Measurements from ENCODE around the gene PCDH17.
A peak's percentile ranks its signal among the peaks of the same experiment; 100 is the strongest.

PCDH17 gene, protein sequence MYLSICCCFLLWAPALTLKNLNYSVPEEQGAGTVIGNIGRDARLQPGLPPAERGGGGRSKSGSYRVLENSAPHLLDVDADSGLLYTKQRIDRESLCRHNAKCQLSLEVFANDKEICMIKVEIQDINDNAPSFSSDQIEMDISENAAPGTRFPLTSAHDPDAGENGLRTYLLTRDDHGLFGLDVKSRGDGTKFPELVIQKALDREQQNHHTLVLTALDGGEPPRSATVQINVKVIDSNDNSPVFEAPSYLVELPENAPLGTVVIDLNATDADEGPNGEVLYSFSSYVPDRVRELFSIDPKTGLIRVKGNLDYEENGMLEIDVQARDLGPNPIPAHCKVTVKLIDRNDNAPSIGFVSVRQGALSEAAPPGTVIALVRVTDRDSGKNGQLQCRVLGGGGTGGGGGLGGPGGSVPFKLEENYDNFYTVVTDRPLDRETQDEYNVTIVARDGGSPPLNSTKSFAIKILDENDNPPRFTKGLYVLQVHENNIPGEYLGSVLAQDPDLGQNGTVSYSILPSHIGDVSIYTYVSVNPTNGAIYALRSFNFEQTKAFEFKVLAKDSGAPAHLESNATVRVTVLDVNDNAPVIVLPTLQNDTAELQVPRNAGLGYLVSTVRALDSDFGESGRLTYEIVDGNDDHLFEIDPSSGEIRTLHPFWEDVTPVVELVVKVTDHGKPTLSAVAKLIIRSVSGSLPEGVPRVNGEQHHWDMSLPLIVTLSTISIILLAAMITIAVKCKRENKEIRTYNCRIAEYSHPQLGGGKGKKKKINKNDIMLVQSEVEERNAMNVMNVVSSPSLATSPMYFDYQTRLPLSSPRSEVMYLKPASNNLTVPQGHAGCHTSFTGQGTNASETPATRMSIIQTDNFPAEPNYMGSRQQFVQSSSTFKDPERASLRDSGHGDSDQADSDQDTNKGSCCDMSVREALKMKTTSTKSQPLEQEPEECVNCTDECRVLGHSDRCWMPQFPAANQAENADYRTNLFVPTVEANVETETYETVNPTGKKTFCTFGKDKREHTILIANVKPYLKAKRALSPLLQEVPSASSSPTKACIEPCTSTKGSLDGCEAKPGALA (N-terminal part only)

DNA sequence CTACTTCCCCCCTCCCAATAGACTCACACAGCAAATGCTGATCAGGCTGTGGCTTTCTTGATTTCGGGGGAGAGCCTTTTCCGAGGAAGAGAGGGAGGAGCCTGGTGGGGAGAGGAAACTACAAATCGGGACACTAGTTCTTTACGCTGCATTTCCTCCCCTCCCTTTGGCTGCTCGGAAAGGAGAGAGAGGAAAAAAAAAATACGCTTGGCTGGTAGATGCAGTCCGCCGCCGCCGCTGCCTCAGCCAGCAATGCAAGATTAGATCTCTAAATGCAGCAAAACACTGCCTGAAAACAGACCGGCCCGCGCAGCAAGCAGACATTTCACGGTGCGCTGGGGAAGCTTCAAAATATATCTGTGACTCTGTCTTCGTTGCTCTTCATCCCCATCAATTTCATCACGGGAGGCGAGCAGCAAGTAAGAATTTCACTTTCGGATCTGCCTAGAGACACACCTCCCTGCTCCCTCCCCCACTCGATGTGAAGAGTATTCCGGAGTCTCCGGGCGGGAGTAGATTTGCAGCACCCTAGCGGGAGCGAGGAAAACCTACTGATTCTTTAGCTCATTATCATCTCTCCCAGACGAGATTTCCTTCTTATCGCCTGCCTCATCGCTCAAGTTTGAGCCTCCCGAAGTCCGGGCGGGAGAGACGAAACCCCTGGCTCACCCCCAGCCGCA is at the start of gene PCDH17:
Gene PCDH17, plus strand, starts transcription at position 149 of the 680 bp plus-strand sequence. CDS start 803 bp downstream, outside the sequence.
- H3K27me3 ChIP-seq (ENCODE audit: control insufficient read depth in 2 of 2, insufficient read depth in 2 of 2, low read length in 2 of 2): peaks cover 0 to 19% of the 10 kb centered on the region in 2 donors
- H3K9ac ChIP-seq (ENCODE audit: low read depth in 1 of 2, low read length in 2 of 2): peak within 1 kb of the TSS; percentile 14 to 43
- peaks cover 0 to 3% of the 10 kb centered on the region in 2 donors for H3K4me1 ChIP-seq (ENCODE audit: control insufficient read depth in 2 of 2, insufficient read depth in 2 of 2, low read length in 2 of 2)

DNA sequence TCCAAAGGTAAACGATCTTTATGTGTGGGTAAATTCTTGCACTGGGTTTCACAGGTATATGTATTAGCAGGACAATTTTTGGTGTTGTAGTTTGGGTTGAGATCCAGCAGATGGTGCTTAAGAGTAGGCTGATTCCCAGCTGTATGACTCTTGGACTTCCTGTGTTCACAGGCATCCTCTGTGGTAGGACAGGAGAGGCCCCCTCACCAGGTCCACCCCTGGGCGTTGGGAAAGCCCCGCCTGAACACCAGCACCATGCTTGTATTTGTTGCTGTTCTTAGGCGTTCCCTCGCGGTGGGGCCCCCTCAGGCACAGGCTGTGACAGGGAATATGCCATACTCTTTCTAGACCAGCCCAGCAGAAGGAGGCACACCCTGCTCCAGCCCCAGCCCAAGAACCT is 49.5 kb upstream of the PCDH17 start:
- no peak overlapping the region for H3K4me3 ChIP-seq (ENCODE audit: low read length in 2 of 2)
- no peaks in the 10 kb centered on the region for H3K9me3 ChIP-seq (ENCODE audit: control insufficient read depth in 2 of 2, low read length in 2 of 2)
- H3K9ac ChIP-seq (ENCODE audit: low read depth in 1 of 2, low read length in 2 of 2): no peak overlapping the region
- no peaks in the 10 kb centered on the region for H3K4me1 ChIP-seq (ENCODE audit: control insufficient read depth in 2 of 2, insufficient read depth in 2 of 2, low read length in 2 of 2)
- H3K27ac ChIP-seq (ENCODE audit: low read depth in 2 of 2, low read length in 2 of 2): no peak overlapping the region
- no peaks in the 10 kb centered on the region for H3K27me3 ChIP-seq (ENCODE audit: control insufficient read depth in 2 of 2, insufficient read depth in 2 of 2, low read length in 2 of 2)
- H3K36me3 ChIP-seq (ENCODE audit: control insufficient read depth in 2 of 2, insufficient read depth in 2 of 2, low read length in 2 of 2): no peaks in the 10 kb centered on the region

More for the DNA sequence above, at the start of gene PCDH17:
- peak within 1 kb of the TSS; percentile 16 to 51 for H3K27ac ChIP-seq (ENCODE audit: low read depth in 2 of 2, low read length in 2 of 2)
- peak within 1 kb of the TSS; percentile 44 to 65 for H3K4me3 ChIP-seq (ENCODE audit: low read length in 2 of 2)
- no peaks in the 10 kb centered on the region for H3K36me3 ChIP-seq (ENCODE audit: control insufficient read depth in 2 of 2, insufficient read depth in 2 of 2, low read length in 2 of 2)
- peaks cover 0 to 3% of the 10 kb centered on the region in 2 donors for H3K9me3 ChIP-seq (ENCODE audit: control insufficient read depth in 2 of 2, low read length in 2 of 2)

DNA sequence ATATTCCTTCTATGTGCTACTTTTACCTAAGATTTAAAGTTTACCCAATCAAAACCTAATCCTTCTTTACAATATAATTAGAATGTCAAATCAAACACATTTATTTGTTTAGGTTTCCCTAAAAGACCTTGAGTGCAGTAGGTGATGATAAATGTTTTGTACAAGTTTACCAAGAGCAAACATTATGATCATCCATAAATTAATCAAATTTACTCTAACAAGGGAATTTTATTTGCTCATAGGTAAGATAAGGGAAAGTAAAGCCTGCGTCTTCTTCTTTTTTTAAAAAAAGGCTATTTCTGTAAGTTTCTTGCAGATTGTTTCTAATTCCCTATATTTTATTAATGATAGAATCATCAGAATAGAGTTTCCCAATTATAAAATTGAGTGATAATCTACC is 48.0 kb upstream of the PCDH17 start:
- Histone ChIP-seq H3K4me1 (ENCODE audit: control insufficient read depth in 2 of 2, insufficient read depth in 2 of 2, low read length in 2 of 2) (no peaks in the 10 kb centered on the region), H3K27ac (ENCODE audit: low read depth in 2 of 2, low read length in 2 of 2) (no peak overlapping the region), H3K4me3 (ENCODE audit: low read length in 2 of 2) (no peak overlapping the region), H3K36me3 (ENCODE audit: control insufficient read depth in 2 of 2, insufficient read depth in 2 of 2, low read length in 2 of 2) (no peaks in the 10 kb centered on the region), H3K9me3 (ENCODE audit: control insufficient read depth in 2 of 2, low read length in 2 of 2) (no peaks in the 10 kb centered on the region), H3K27me3 (ENCODE audit: control insufficient read depth in 2 of 2, insufficient read depth in 2 of 2, low read length in 2 of 2) (no peaks in the 10 kb centered on the region), H3K9ac (ENCODE audit: low read depth in 1 of 2, low read length in 2 of 2) (no peak overlapping the region)

DNA sequence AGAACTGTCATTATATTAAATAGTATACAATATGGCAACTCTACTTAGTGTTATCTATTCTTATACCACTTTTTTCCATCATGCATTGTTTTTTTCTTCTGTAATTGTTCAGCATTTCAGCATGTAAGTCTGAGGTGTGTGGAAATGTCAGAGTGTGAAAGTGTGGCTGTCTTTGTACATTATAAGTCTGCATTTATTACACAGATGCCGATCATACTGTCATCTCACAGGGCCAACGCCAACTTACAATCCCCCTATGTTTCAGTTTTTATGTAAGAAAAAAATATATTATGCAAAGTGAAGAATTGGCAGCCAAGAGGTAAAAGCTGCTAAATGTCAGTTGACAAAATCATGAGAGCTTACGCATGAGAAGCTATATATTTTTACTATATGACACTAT is 42.9 kb upstream of the PCDH17 start:
- no peak overlapping the region for H3K9ac ChIP-seq (ENCODE audit: low read depth in 1 of 2, low read length in 2 of 2)
- H3K27ac ChIP-seq (ENCODE audit: low read depth in 2 of 2, low read length in 2 of 2): no peak overlapping the region
- H3K4me3 ChIP-seq (ENCODE audit: low read length in 2 of 2): no peak overlapping the region
- no peaks in the 10 kb centered on the region for H3K4me1 ChIP-seq (ENCODE audit: control insufficient read depth in 2 of 2, insufficient read depth in 2 of 2, low read length in 2 of 2)
- H3K27me3 ChIP-seq (ENCODE audit: control insufficient read depth in 2 of 2, insufficient read depth in 2 of 2, low read length in 2 of 2): no peaks in the 10 kb centered on the region
- no peaks in the 10 kb centered on the region for H3K9me3 ChIP-seq (ENCODE audit: control insufficient read depth in 2 of 2, low read length in 2 of 2)
- no peaks in the 10 kb centered on the region for H3K36me3 ChIP-seq (ENCODE audit: control insufficient read depth in 2 of 2, insufficient read depth in 2 of 2, low read length in 2 of 2)

DNA sequence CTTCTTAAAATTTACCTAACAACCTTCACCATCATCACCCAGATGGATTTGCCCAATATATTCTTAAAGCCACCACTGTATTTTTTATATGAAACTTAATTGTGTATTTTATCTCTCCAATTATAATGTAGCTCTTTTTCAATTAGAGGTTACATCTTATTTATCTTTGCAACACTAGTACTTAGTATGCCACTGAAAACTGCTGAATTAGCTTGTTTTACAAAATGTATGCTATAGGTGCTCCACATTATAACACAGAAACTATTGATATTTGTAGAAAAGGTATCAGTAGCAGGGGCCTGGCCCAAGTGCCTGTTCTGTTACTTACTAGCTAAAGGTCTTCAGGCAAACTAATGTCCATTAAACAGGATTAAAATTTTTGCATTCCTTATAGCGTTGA is 35.8 kb upstream of the PCDH17 start:
- H3K9ac ChIP-seq (ENCODE audit: low read depth in 1 of 2, low read length in 2 of 2): no peak overlapping the region
- no peak overlapping the region for H3K27ac ChIP-seq (ENCODE audit: low read depth in 2 of 2, low read length in 2 of 2)
- H3K4me1 ChIP-seq (ENCODE audit: control insufficient read depth in 2 of 2, insufficient read depth in 2 of 2, low read length in 2 of 2): no peaks in the 10 kb centered on the region
- no peak overlapping the region for H3K4me3 ChIP-seq (ENCODE audit: low read length in 2 of 2)
- H3K36me3 ChIP-seq (ENCODE audit: control insufficient read depth in 2 of 2, insufficient read depth in 2 of 2, low read length in 2 of 2): no peaks in the 10 kb centered on the region
- no peaks in the 10 kb centered on the region for H3K9me3 ChIP-seq (ENCODE audit: control insufficient read depth in 2 of 2, low read length in 2 of 2)
- no peaks in the 10 kb centered on the region for H3K27me3 ChIP-seq (ENCODE audit: control insufficient read depth in 2 of 2, insufficient read depth in 2 of 2, low read length in 2 of 2)

DNA sequence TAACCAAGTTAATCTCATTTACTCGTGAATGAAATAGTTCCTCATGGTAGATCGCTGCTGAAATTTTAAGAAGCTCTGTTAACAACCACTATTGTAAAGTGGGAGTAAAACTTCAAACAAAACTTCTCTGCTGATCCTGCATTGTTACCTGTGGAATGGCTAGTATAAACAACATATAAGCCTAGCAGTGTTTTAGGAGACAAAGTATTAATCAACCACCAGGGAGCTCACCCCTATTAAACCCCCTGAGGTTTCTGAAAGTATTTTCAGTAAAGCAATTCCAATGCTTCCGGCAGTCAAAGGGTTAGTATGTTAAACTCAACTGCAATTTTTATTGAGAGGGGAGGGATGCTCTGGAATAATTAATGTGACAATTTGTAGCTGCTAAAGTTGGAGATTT is 30.0 kb upstream of the PCDH17 start:
- Histone ChIP-seq H3K9ac (ENCODE audit: low read depth in 1 of 2, low read length in 2 of 2) (no peak overlapping the region), H3K27me3 (ENCODE audit: control insufficient read depth in 2 of 2, insufficient read depth in 2 of 2, low read length in 2 of 2) (no peaks in the 10 kb centered on the region), H3K27ac (ENCODE audit: low read depth in 2 of 2, low read length in 2 of 2) (no peak overlapping the region), H3K9me3 (ENCODE audit: control insufficient read depth in 2 of 2, low read length in 2 of 2) (no peaks in the 10 kb centered on the region), H3K4me3 (ENCODE audit: low read length in 2 of 2) (no peak overlapping the region), H3K4me1 (ENCODE audit: control insufficient read depth in 2 of 2, insufficient read depth in 2 of 2, low read length in 2 of 2) (no peaks in the 10 kb centered on the region), H3K36me3 (ENCODE audit: control insufficient read depth in 2 of 2, insufficient read depth in 2 of 2, low read length in 2 of 2) (no peaks in the 10 kb centered on the region)

DNA sequence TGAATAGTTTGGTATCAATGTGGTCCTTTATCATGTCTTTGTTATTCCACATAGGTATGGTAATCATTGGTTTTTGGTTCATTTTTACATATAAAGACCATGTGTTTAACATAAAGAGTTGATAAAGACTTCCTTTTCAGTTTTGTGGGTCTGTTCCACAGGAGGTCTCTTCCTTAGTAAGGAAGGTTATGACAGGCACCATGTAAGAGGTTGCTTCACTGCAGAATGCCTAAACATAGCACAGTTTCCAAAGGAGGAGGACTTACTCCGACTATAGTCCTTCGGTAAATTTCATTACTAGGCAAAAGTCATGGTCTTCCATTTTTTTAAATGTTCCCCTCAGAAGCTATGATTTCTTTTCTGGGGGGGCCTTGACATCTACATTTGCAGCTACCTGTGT is 27.1 kb upstream of the PCDH17 start:
- H3K27me3 ChIP-seq (ENCODE audit: control insufficient read depth in 2 of 2, insufficient read depth in 2 of 2, low read length in 2 of 2): no peaks in the 10 kb centered on the region
- H3K27ac ChIP-seq (ENCODE audit: low read depth in 2 of 2, low read length in 2 of 2): no peak overlapping the region
- no peaks in the 10 kb centered on the region for H3K4me1 ChIP-seq (ENCODE audit: control insufficient read depth in 2 of 2, insufficient read depth in 2 of 2, low read length in 2 of 2)
- H3K9me3 ChIP-seq (ENCODE audit: control insufficient read depth in 2 of 2, low read length in 2 of 2): peaks cover 0 to 3% of the 10 kb centered on the region in 2 donors
- H3K4me3 ChIP-seq (ENCODE audit: low read length in 2 of 2): no peak overlapping the region
- no peaks in the 10 kb centered on the region for H3K36me3 ChIP-seq (ENCODE audit: control insufficient read depth in 2 of 2, insufficient read depth in 2 of 2, low read length in 2 of 2)
- no peak overlapping the region for H3K9ac ChIP-seq (ENCODE audit: low read depth in 1 of 2, low read length in 2 of 2)

DNA sequence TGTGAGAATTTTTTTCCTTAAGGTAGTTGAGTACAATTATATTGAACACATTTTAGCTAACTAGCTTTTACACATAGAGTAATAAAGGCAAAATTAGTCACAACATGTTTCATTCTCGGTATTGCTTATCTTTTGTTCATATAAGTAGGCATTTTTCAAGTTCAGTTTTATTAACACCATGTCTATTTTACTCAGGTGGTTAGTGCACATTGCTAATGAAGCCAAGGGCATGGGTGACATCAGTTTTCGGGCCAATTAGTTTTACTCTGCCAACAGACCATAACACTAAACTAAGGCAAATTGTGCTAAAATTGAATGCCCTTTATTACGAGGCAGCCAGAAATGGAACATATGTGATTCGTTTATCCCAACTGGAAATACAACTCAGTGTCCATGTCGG is 19.6 kb upstream of the PCDH17 start:
- Histone ChIP-seq H3K36me3 (ENCODE audit: control insufficient read depth in 2 of 2, insufficient read depth in 2 of 2, low read length in 2 of 2) (no peaks in the 10 kb centered on the region), H3K9ac (ENCODE audit: low read depth in 1 of 2, low read length in 2 of 2) (no peak overlapping the region), H3K27ac (ENCODE audit: low read depth in 2 of 2, low read length in 2 of 2) (no peak overlapping the region), H3K9me3 (ENCODE audit: control insufficient read depth in 2 of 2, low read length in 2 of 2) (peaks cover 0 to under 1% of the 10 kb centered on the region in 2 donors), H3K4me3 (ENCODE audit: low read length in 2 of 2) (no peak overlapping the region), H3K4me1 (ENCODE audit: control insufficient read depth in 2 of 2, insufficient read depth in 2 of 2, low read length in 2 of 2) (no peaks in the 10 kb centered on the region), H3K27me3 (ENCODE audit: control insufficient read depth in 2 of 2, insufficient read depth in 2 of 2, low read length in 2 of 2) (no peaks in the 10 kb centered on the region)

DNA sequence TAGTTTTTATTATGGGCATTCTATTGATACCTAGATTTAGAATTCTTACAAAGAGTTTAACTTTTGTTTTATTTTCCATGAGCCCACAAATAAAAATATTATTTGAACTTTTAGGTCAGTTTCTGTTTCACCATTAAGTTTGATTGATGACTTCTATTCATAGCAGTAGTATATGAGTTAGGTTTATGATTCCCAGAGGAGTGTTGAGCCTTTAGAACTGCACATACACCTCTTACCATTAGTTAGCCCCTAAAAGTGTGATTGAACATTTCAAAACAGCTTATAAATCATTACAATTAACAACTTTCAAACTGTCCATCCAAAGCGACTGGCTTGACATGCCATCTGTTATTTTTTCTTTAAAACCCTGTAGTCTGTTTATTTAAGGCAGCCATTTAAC is 19.0 kb upstream of the PCDH17 start:
- Histone ChIP-seq H3K4me3 (ENCODE audit: low read length in 2 of 2) (no peak overlapping the region), H3K36me3 (ENCODE audit: control insufficient read depth in 2 of 2, insufficient read depth in 2 of 2, low read length in 2 of 2) (no peaks in the 10 kb centered on the region), H3K27ac (ENCODE audit: low read depth in 2 of 2, low read length in 2 of 2) (no peak overlapping the region), H3K4me1 (ENCODE audit: control insufficient read depth in 2 of 2, insufficient read depth in 2 of 2, low read length in 2 of 2) (no peaks in the 10 kb centered on the region), H3K27me3 (ENCODE audit: control insufficient read depth in 2 of 2, insufficient read depth in 2 of 2, low read length in 2 of 2) (no peaks in the 10 kb centered on the region), H3K9ac (ENCODE audit: low read depth in 1 of 2, low read length in 2 of 2) (no peak overlapping the region), H3K9me3 (ENCODE audit: control insufficient read depth in 2 of 2, low read length in 2 of 2) (no peaks in the 10 kb centered on the region)
